IMR-90 (cell line): ENCODE data around the gene LAMB3. TPM values are rescaled to one million over a fixed set of nuclear protein-coding genes. Genes with fewer than 3 reads are reported as not detected.

Experiments used
- ATAC-seq: fragments of 200-7000 bp; cut with Tn5 transposase; 2 replicates; pipeline ENCODE4 v1.9.1; 2020; ENCODE audit warnings: low read depth, mild to moderate bottlenecking, moderate library complexity
- BruUV-seq: library from RNA; stranded (reverse); fragments of 400-500 nt; replicated peaks from 2 replicates; lab custom pipeline; 2021; lab: Mats Ljungman, UMichigan
- CTCF ChIA-PET: fragments of 300-600 bp; formaldehyde crosslinking; extraction: SDS; loops from one replicate; lab custom pipeline; 2021; ENCODE audit warnings: antibody characterized with exemption; lab: Yijun Ruan, JAX
- POLR2A ChIA-PET: fragments of 300-600 bp; sonication (Branson Sonifier 250); formaldehyde crosslinking; loops from one replicate; lab custom pipeline; 2022; ENCODE audit warnings: antibody characterized with exemption; ENCODE audit not compliant: unreplicated experiment; lab: Charles Lee
- DNase-seq: peaks from one replicate; pipeline ENCODE4 v3.0.0; 2013
- H2AFZ ChIP-seq: replicated peaks from 2 replicates; pipeline ENCODE3; 2013; ENCODE audit warnings: low read length, mild to moderate bottlenecking; ENCODE audit not compliant: poor library complexity
- H2AK5ac ChIP-seq: 2 replicates; pipeline ENCODE4 v1.6.1; 2013; ENCODE audit warnings: low read depth, low read length, inconsistent platforms
- H2AK9ac ChIP-seq: replicated peaks from 2 replicates; pipeline ENCODE3; 2013; ENCODE audit warnings: mild to moderate bottlenecking, low read depth, low read length, moderate library complexity; ENCODE audit not compliant: poor library complexity
- H2BK120ac ChIP-seq: 2 replicates; pipeline ENCODE4 v1.6.1; 2013; ENCODE audit warnings: low read depth, low read length, inconsistent platforms
- H2BK15ac ChIP-seq: 3 replicates; pipeline ENCODE4 v1.6.1; 2013; ENCODE audit warnings: low read depth, low read length, inconsistent platforms
- H2BK20ac ChIP-seq: 2 replicates; pipeline ENCODE4 v1.6.1; 2013; ENCODE audit warnings: low read depth, mild to moderate bottlenecking, inconsistent platforms, low read length, moderate library complexity
- H2BK5ac ChIP-seq: 2 replicates; pipeline ENCODE4 v1.6.1; 2013; ENCODE audit warnings: mild to moderate bottlenecking, low read depth, low read length, inconsistent platforms; ENCODE audit not compliant: poor library complexity, severe bottlenecking
- H3K14ac ChIP-seq: replicated peaks from 2 replicates; pipeline ENCODE4 v1.6.1; 2013; ENCODE audit warnings: low read depth, low read length, inconsistent platforms
- H3K18ac ChIP-seq: 2 replicates; pipeline ENCODE4 v1.6.1; 2013; ENCODE audit warnings: low read depth, low read length, control low read depth
- H3K23ac ChIP-seq: 2 replicates; pipeline ENCODE4 v1.6.1; 2013; ENCODE audit warnings: low read depth, low read length, inconsistent platforms
- H3K27ac ChIP-seq: 2 replicates; pipeline ENCODE4 v1.5.1; 2013; ENCODE audit warnings: mild to moderate bottlenecking, control low read depth, low read length; ENCODE audit not compliant: insufficient read depth
- H3K27me3 ChIP-seq: 2 replicates; pipeline ENCODE4 v1.6.1; 2013; ENCODE audit warnings: low read length; ENCODE audit not compliant: control insufficient read depth, insufficient read depth
- H3K36me3 ChIP-seq: 2 replicates; pipeline ENCODE4 v1.6.1; 2013; ENCODE audit warnings: low read length, mixed read lengths; ENCODE audit not compliant: control insufficient read depth, insufficient read depth
- H3K4ac ChIP-seq: 2 replicates; pipeline ENCODE4 v1.6.1; 2013; ENCODE audit warnings: low read depth, low read length, inconsistent platforms
- H3K4me1 ChIP-seq: 2 replicates; pipeline ENCODE4 v1.6.1; 2013; ENCODE audit warnings: low read length, mixed read lengths; ENCODE audit not compliant: control insufficient read depth, insufficient read depth
- H3K4me2 ChIP-seq: 2 replicates; pipeline ENCODE4 v1.6.1; 2013; ENCODE audit warnings: low read depth, mild to moderate bottlenecking, control low read depth, low read length, moderate library complexity
- H3K4me3 ChIP-seq: 2 replicates; pipeline ENCODE4 v1.5.1; 2013; ENCODE audit warnings: low read depth, mild to moderate bottlenecking, control low read depth, low read length, moderate library complexity; ENCODE audit not compliant: insufficient read depth
- H3K56ac ChIP-seq: 2 replicates; pipeline ENCODE4 v1.6.1; 2013; ENCODE audit warnings: low read length, inconsistent platforms; ENCODE audit not compliant: insufficient read depth; ENCODE audit errors: extremely low read depth
- H3K79me1 ChIP-seq, 2 experiments: 2 replicates each; pipeline ENCODE4 v1.6.1; 2013; ENCODE audit warnings: low read length in 2 of 2, inconsistent platforms in 1 of 2, low read depth in 1 of 2
- H3K9ac ChIP-seq: 2 replicates; pipeline ENCODE4 v1.6.1; 2013; ENCODE audit warnings: low read depth, low read length, control low read depth
- H3K9me1 ChIP-seq: 2 replicates; pipeline ENCODE4 v1.6.1; 2013; ENCODE audit warnings: low read length, inconsistent platforms; ENCODE audit not compliant: insufficient read depth
- H3K9me3 ChIP-seq: 2 replicates; pipeline ENCODE4 v1.6.1; 2013; ENCODE audit warnings: low read length; ENCODE audit not compliant: control insufficient read depth, insufficient read depth
- H4K20me1 ChIP-seq: 2 replicates; pipeline ENCODE4 v1.6.1; 2013; ENCODE audit warnings: low read length, inconsistent platforms; ENCODE audit not compliant: insufficient read depth
- H4K5ac ChIP-seq: 2 replicates; pipeline ENCODE4 v1.6.1; 2013; ENCODE audit warnings: mild to moderate bottlenecking, low read depth, low read length, control low read depth
- H4K8ac ChIP-seq, 2 experiments: 2 replicates each; pipeline ENCODE4 v1.6.1; 2013; ENCODE audit warnings: low read depth in 2 of 2, low read length in 2 of 2, control low read depth in 1 of 2, inconsistent platforms in 1 of 2
- H4K91ac ChIP-seq: 2 replicates; pipeline ENCODE4 v1.6.1; 2013; ENCODE audit warnings: low read depth, low read length, inconsistent platforms; ENCODE audit not compliant: insufficient read depth
- BHLHE40 ChIP-seq: fragments of 150-350 bp; IDR thresholded peaks from 2 replicates; pipeline ENCODE4 v1.6.1; 2016; ENCODE audit warnings: mild to moderate bottlenecking, low read depth, low read length
- CEBPB ChIP-seq: IDR thresholded peaks from 2 replicates; pipeline ENCODE4 v1.6.1; 2012; ENCODE audit warnings: low read depth, low read length, improper control_type of control experiment
- CHD1 ChIP-seq: IDR thresholded peaks from 2 replicates; pipeline ENCODE4 v1.6.1; 2012; ENCODE audit warnings: low read depth, low read length, improper control_type of control experiment
- FOS ChIP-seq: fragments of 150-350 bp; IDR thresholded peaks from 2 replicates; pipeline ENCODE4 v1.6.1; 2016; ENCODE audit warnings: low read depth, low read length
- MAFK ChIP-seq: IDR thresholded peaks from 2 replicates; pipeline ENCODE4 v1.6.1; 2012; ENCODE audit warnings: low read depth, low read length, improper control_type of control experiment
- MAZ ChIP-seq: IDR thresholded peaks from 2 replicates; pipeline ENCODE4 v1.6.1; 2012; ENCODE audit warnings: low read depth, mild to moderate bottlenecking, low read length, improper control_type of control experiment, moderate library complexity, borderline replicate concordance
- MXI1 ChIP-seq: IDR thresholded peaks from 2 replicates; pipeline ENCODE4 v1.6.1; 2012; ENCODE audit warnings: low read depth, mild to moderate bottlenecking, low read length, moderate library complexity, borderline replicate concordance
- POLR2A ChIP-seq: IDR thresholded peaks from 2 replicates; pipeline ENCODE4 v1.6.1; 2012; ENCODE audit warnings: mild to moderate bottlenecking, low read depth, low read length
- RAD21 ChIP-seq: IDR thresholded peaks from 2 replicates; pipeline ENCODE4 v1.6.1; 2012; ENCODE audit warnings: low read length, improper control_type of control experiment
- RCOR1 ChIP-seq: IDR thresholded peaks from 2 replicates; pipeline ENCODE4 v1.6.1; 2012; ENCODE audit warnings: mild to moderate bottlenecking, low read length, improper control_type of control experiment; ENCODE audit not compliant: insufficient replicate concordance
- RFX5 ChIP-seq: IDR thresholded peaks from 2 replicates; pipeline ENCODE4 v1.8.0; 2012; ENCODE audit warnings: low read depth, mild to moderate bottlenecking, low read length, moderate library complexity
- SMC3 ChIP-seq: fragments of 150-350 bp; IDR thresholded peaks from 2 replicates; pipeline ENCODE4 v1.6.1; 2016; ENCODE audit warnings: low read depth, mild to moderate bottlenecking, antibody characterized with exemption, low read length, moderate library complexity
- WGBS, 2 experiments: methylation state at CpG; one replicate each; pipeline versions ENCODE4 v1.1.5 to v1.1.7; 2013; ENCODE audit warnings: missing lambda C conversion rate in 2 of 2; ENCODE audit not compliant: insufficient read length in 1 of 2; ENCODE audit errors: extremely low coverage in 2 of 2; 5-methylcytosine and 5-hydroxymethylcytosine counted together
- dilution Hi-C: fragments of 300-500 bp; cut with HindIII; formaldehyde crosslinking; loops from one replicate; pipeline ENCODE4 v1.14.3; 2018; ENCODE audit warnings: low sequenced_read_pairs; ENCODE audit not compliant: unreplicated experiment
- in situ Hi-C: fragments of 300-500 bp; cut with MboI; formaldehyde crosslinking; loops from 3 replicates; pipeline ENCODE4 v1.14.3; 2019; ENCODE audit warnings: low sequenced_read_pairs, inconsistent platforms, mixed read lengths
- intact Hi-C: fragments of 100-400 bp; cut with micrococcal nuclease; formaldehyde crosslinking; loops from 2 replicates; pipeline ENCODE4 v1.10.0; 2022
- polyA plus RNA-seq, 3 experiments: library from polyadenylated mRNA; depleted of rRNA; stranded (reverse); fragments of >200 nt; gene quantifications; 2 replicates each; pipeline ENCODE4 v1.2.3, GENCODE V29; 2012; ENCODE audit warnings: low replicate concordance in 1 of 3
- total RNA-seq: library from RNA; depleted of rRNA; stranded (reverse); fragments of >200 nt; gene quantifications from 2 replicates; pipeline ENCODE4 v1.2.3, GENCODE V29; 2012
- TF ChIP-seq, protein P1 (sequence below): conservative IDR thresholded peaks from 2 replicates; pipeline ENCODE4 v1.5.1; 2012; ENCODE audit warnings: mild to moderate bottlenecking, low read depth, low read length, improper control_type of control experiment
- TF ChIP-seq, protein P2 (sequence below): fragments of 150-350 bp; IDR thresholded peaks from 2 replicates; pipeline ENCODE4 v1.6.1; 2017; ENCODE audit warnings: mild to moderate bottlenecking, antibody characterized with exemption, low read length, low read depth
- TF ChIP-seq, protein P3 (sequence below): fragments of 150-350 bp; IDR thresholded peaks from 2 replicates; pipeline ENCODE4 v1.6.1; 2016; ENCODE audit warnings: low read depth, mild to moderate bottlenecking, low read length, moderate library complexity, borderline replicate concordance

The LAMB3 gene
- total and polyA plus RNA-seq, 2 of the 4 experiments (the other 2 are of a cell fraction) = 0.72 to 2.1 TPM

DNA sequence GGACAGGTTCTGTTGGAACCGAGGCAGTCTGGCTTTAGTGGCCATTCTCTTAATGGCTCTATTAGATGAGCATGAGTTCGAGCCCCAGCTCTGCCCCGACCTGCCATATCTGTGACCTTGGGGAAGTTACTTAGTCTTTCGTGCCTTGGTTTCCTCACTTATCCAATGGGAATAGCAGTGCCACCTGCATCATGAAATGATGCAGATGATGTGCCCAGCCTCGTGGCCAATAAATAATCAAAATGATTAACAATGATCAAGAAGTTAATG is 38.1 kb downstream of the LAMB3 start:
- H3K9me1 ChIP-seq = no peaks in the 10 kb centered on the region
- no CpG with 5 or more reads among the region's 5 CpGs for WGBS, 2 experiments
- no peak overlapping the region for H2AFZ ChIP-seq
- no peak overlapping the region for H4K8ac ChIP-seq
- ATAC-seq (no peak), DNase-seq (no peak)
- no peak overlapping the region for H3K4me3 ChIP-seq
- dilution Hi-C loops = no loop called here
- CTCF ChIA-PET = no interaction called here
- no peaks in the 10 kb centered on the region for H3K27me3 ChIP-seq
- no peak overlapping the region for H4K91ac ChIP-seq
- no peak overlapping the region for H2BK5ac ChIP-seq
- TF ChIP-seq RCOR1 = no peak
- TF ChIP-seq, protein P1, sequence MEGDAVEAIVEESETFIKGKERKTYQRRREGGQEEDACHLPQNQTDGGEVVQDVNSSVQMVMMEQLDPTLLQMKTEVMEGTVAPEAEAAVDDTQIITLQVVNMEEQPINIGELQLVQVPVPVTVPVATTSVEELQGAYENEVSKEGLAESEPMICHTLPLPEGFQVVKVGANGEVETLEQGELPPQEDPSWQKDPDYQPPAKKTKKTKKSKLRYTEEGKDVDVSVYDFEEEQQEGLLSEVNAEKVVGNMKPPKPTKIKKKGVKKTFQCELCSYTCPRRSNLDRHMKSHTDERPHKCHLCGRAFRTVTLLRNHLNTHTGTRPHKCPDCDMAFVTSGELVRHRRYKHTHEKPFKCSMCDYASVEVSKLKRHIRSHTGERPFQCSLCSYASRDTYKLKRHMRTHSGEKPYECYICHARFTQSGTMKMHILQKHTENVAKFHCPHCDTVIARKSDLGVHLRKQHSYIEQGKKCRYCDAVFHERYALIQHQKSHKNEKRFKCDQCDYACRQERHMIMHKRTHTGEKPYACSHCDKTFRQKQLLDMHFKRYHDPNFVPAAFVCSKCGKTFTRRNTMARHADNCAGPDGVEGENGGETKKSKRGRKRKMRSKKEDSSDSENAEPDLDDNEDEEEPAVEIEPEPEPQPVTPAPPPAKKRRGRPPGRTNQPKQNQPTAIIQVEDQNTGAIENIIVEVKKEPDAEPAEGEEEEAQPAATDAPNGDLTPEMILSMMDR = no peak
- TF ChIP-seq POLR2A = no peak
- no peak for TF ChIP-seq CEBPB
- TF ChIP-seq, protein P2, sequence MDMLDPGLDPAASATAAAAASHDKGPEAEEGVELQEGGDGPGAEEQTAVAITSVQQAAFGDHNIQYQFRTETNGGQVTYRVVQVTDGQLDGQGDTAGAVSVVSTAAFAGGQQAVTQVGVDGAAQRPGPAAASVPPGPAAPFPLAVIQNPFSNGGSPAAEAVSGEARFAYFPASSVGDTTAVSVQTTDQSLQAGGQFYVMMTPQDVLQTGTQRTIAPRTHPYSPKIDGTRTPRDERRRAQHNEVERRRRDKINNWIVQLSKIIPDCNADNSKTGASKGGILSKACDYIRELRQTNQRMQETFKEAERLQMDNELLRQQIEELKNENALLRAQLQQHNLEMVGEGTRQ = no peak
- TF ChIP-seq MAZ = no peak
- TF ChIP-seq SMC3 = no peak
- TF ChIP-seq BHLHE40 = no peak
- TF ChIP-seq, protein P3, sequence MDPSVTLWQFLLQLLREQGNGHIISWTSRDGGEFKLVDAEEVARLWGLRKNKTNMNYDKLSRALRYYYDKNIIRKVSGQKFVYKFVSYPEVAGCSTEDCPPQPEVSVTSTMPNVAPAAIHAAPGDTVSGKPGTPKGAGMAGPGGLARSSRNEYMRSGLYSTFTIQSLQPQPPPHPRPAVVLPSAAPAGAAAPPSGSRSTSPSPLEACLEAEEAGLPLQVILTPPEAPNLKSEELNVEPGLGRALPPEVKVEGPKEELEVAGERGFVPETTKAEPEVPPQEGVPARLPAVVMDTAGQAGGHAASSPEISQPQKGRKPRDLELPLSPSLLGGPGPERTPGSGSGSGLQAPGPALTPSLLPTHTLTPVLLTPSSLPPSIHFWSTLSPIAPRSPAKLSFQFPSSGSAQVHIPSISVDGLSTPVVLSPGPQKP = no peak
- no peak for TF ChIP-seq MAFK
- TF ChIP-seq RAD21 = no peak
- no peak for TF ChIP-seq RFX5
- no peak for TF ChIP-seq FOS
- no peak for TF ChIP-seq MXI1
- TF ChIP-seq CHD1 = no peak
- intact Hi-C loops = no loop called here
- no peaks in the 10 kb centered on the region for H3K79me1 ChIP-seq
- no peak overlapping the region for H3K4me2 ChIP-seq
- no peak overlapping the region for H2AK9ac ChIP-seq
- H3K4ac ChIP-seq = no peak overlapping the region
- no peak overlapping the region for H2AK5ac ChIP-seq
- H3K27ac ChIP-seq = no peak overlapping the region
- no peak overlapping the region for H2BK20ac ChIP-seq
- in situ Hi-C loops = no loop called here
- H3K9me3 ChIP-seq = no peaks in the 10 kb centered on the region
- H3K9ac ChIP-seq = no peak overlapping the region
- H2BK120ac ChIP-seq = no peak overlapping the region
- H3K56ac ChIP-seq = no peak overlapping the region
- no peak overlapping the region for H3K18ac ChIP-seq
- H4K5ac ChIP-seq = no peak overlapping the region
- H4K20me1 ChIP-seq = no peaks in the 10 kb centered on the region
- H3K23ac ChIP-seq = no peak overlapping the region
- no TSS peak for BruUV-seq
- POLR2A ChIA-PET = no interaction called here
- no peaks in the 10 kb centered on the region for H3K4me1 ChIP-seq
- H3K36me3 ChIP-seq = no peaks in the 10 kb centered on the region
- H2BK15ac ChIP-seq = no peak overlapping the region
- no peak overlapping the region for H3K14ac ChIP-seq
